ES-I3 (cell line): Measurements from ENCODE around the gene VAV3.

Experiments used
- H3K36me3 ChIP-seq: 2 replicates; pipeline ENCODE4 v1.6.1; 2013; ENCODE audit warnings: mild to moderate bottlenecking, low read length, control low read depth, moderate library complexity; ENCODE audit not compliant: insufficient read depth
- H3K4me1 ChIP-seq: 2 replicates; pipeline ENCODE4 v1.6.1; 2013; ENCODE audit warnings: mild to moderate bottlenecking, control low read depth, low read length; ENCODE audit not compliant: insufficient read depth
- H3K9ac ChIP-seq: 2 replicates; pipeline ENCODE4 v1.6.1; 2013; ENCODE audit warnings: low read depth, mild to moderate bottlenecking, low read length, moderate library complexity
- H3K9me3 ChIP-seq: 2 replicates; pipeline ENCODE4 v1.6.1; 2013; ENCODE audit warnings: mild to moderate bottlenecking, low read length, moderate library complexity; ENCODE audit not compliant: control insufficient read depth, insufficient read depth

VAV3 gene

DNA sequence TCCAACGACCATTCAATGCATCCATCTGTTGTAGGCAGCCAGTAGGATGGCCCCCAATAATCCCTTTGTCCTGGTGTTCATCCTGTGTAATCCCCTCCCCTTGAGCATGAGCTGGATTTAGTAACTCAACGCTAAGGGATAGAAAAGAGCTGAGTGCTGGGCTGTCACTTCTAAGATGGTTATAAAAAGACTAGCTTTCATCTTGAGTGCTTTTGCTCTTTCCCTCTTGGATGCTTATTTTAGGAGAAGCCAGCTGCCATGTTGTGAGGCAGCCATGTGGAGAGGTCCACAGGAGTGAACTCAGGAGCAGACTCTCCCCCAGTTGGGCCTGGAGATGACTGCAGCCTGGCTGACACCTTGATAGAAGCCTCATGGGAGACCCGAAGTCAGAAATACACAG lies 401.5 kb downstream of the VAV3 start:
- H3K4me1 ChIP-seq: no peaks in the 10 kb centered on the region
- H3K36me3 ChIP-seq: no peaks in the 10 kb centered on the region
- H3K9ac ChIP-seq: no peak overlapping the region
- no peaks in the 10 kb centered on the region for H3K9me3 ChIP-seq

DNA sequence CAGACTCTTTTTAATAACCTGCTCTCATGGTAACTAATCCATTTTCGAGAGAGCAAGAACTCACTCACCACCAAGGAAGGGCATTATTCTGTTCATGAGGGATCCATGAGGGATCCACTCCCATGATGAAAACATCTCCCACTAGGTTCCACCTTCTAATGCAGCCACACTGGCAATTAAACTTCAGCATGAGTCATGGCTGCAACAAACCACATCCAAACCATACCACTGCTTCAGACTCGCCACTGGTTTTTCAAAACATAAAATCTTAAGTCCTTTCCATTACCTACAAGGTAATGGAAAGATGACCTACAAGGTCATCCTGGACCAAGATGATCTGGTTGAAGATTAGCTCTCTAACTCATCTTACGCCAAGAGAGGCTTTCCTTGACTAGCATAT lies 405.1 kb downstream of the VAV3 start:
- H3K9ac ChIP-seq: no peak overlapping the region
- no peaks in the 10 kb centered on the region for H3K9me3 ChIP-seq
- no peaks in the 10 kb centered on the region for H3K4me1 ChIP-seq
- H3K36me3 ChIP-seq: no peaks in the 10 kb centered on the region

DNA sequence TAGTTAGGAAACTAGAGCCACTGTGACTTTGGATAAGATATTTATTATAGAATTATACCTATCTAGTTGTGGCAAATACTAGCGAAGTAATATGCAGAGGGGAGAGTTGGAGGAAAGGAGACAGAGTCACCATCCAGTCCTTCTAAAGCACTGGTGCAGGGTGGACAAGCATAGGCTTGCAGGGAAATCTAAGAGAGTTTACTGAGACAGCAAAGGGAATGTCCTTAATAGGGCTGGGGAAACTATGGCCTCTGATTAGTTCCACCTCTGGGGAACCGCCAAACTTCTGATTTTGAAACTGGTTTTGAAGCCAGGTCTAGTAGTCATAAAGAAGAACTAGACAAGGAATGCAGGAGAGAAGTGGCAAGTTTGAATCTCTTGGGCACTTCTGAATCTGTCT lies 407.9 kb downstream of the VAV3 start:
- no peak overlapping the region for H3K9ac ChIP-seq
- no peaks in the 10 kb centered on the region for H3K9me3 ChIP-seq
- H3K36me3 ChIP-seq: no peaks in the 10 kb centered on the region
- no peaks in the 10 kb centered on the region for H3K4me1 ChIP-seq

DNA sequence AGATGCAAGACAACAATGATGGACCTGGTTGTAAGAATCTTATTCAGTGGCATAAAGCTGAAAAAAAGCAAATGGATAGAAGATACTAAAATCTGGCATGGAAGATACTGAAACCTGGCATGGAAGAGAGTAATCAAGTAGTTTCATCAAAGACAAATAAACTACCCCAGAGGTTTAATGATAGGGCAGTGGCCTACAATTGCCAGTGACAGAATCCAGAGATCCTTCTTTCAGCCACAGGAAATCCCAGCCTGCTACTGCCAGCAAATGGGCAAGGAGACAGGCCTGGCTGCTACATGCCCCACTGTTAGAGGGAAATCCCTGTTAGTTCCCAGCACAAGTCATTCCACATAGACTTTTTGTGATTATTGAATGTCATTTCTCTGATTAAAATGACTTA lies 409.4 kb downstream of the VAV3 start:
- no peaks in the 10 kb centered on the region for H3K4me1 ChIP-seq
- H3K36me3 ChIP-seq: no peaks in the 10 kb centered on the region
- no peaks in the 10 kb centered on the region for H3K9me3 ChIP-seq
- no peak overlapping the region for H3K9ac ChIP-seq

DNA sequence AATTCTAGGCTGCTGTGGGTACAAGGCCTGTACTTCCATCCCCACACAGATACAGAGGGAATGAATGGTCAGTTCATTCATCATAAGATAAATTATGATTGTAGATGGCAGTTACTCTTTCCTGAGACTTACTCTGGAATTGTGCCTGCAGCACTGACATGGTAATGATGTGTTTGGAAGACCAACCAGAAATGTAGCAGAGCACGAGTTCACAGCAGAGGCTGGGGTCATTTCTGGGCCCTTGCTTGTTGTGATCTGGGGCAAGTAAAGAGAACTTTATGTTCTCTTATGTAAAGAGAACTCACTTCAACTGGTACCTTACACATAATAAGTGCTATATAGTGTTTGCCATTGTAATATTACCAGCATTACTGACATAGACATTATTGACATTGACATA lies 412.2 kb downstream of the VAV3 start:
- H3K9ac ChIP-seq: no peak overlapping the region
- H3K9me3 ChIP-seq: no peaks in the 10 kb centered on the region
- H3K4me1 ChIP-seq: no peaks in the 10 kb centered on the region
- H3K36me3 ChIP-seq: no peaks in the 10 kb centered on the region

DNA sequence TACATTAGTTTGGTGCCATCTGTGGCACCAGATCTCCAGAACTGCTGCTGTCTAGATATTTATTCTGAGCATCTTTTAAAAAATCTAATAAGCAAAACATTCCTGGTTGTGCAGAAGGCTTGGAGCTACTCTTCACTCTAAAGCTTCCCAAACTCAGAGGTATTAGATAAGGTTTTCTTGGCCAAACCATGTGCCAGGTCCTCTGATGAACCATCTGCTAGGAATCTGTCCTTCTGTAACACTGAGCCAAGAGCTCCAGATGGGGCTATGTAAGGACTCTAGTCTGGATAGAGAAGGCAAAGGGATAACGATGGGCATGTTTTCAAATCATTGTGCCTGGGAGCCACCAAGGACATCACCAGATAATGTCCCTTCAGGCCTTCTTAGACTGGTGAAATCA lies 413.5 kb downstream of the VAV3 start:
- no peaks in the 10 kb centered on the region for H3K36me3 ChIP-seq
- no peaks in the 10 kb centered on the region for H3K4me1 ChIP-seq
- no peaks in the 10 kb centered on the region for H3K9me3 ChIP-seq
- no peak overlapping the region for H3K9ac ChIP-seq

DNA sequence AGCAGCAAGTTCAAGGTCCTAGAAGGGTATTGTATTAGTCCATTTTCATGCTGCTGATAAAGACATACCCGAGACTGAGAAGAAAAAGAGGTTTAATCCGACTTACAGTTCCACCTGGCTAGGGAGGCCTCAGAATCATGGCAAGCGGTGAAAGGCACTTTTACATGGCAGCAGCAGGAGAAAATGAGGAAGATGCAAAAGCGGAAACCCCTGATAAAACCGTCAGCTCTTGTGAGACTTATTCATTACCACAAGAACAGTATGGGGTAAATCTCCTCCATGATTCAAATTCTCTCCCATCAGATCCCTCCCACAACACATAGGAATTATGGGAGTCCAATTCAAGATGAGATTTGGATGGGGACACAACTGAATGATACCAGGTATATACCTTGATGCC lies 414.6 kb downstream of the VAV3 start:
- no peaks in the 10 kb centered on the region for H3K4me1 ChIP-seq
- no peak overlapping the region for H3K9ac ChIP-seq
- H3K9me3 ChIP-seq: no peaks in the 10 kb centered on the region
- H3K36me3 ChIP-seq: no peaks in the 10 kb centered on the region

DNA sequence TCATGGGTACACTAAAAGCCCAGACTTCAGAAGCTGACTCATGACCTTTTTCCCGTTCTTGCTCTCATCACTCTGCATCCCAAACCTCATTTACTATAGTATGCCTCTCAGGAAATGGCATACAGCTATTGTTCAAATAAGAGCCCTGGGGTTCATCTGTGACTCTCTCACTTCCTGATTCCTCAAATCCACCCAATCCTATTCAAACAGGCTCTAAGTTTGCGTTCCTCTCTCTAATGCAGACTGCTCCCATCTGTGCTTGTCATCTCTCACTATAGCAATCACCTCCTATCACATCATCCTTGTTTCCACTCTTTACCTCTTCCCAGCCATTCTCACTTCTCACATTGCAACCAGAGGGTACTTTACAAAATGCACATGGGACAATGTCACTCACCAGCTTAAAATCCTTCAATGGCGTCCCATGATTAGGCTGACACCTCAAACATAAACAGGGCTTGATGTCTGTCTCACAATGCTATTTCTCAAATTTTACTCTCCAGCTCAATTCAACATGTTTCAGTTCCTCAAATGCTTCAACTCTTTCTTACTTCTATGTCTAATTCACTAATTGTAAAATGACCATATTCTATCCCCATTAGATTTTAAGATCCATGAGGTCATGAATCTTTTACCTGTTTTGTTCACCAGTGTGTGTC lies 415.7 kb downstream of the VAV3 start:
- no peaks in the 10 kb centered on the region for H3K36me3 ChIP-seq
- H3K9ac ChIP-seq: no peak overlapping the region
- H3K4me1 ChIP-seq: no peaks in the 10 kb centered on the region
- no peaks in the 10 kb centered on the region for H3K9me3 ChIP-seq

DNA sequence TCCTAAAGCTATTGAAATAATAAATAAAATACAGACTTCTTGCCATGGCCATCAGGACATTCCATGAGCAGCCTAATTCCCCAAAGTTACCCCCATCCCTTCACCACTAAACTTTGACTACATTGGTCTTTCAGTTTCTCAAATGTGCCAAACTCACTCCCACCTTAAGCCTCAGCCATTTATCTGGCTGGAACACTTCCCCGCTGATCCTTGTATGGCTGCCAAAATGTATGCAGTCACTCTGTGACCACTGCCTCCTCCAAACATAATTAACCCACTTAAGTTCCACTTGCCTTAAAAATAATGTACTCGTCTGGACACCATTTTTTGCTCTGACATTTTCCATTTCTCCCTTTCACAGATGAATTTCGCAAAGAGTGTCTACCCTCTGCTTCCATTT lies 416.7 kb downstream of the VAV3 start:
- no peaks in the 10 kb centered on the region for H3K9me3 ChIP-seq
- H3K9ac ChIP-seq: no peak overlapping the region
- H3K36me3 ChIP-seq: no peaks in the 10 kb centered on the region
- H3K4me1 ChIP-seq: no peaks in the 10 kb centered on the region

DNA sequence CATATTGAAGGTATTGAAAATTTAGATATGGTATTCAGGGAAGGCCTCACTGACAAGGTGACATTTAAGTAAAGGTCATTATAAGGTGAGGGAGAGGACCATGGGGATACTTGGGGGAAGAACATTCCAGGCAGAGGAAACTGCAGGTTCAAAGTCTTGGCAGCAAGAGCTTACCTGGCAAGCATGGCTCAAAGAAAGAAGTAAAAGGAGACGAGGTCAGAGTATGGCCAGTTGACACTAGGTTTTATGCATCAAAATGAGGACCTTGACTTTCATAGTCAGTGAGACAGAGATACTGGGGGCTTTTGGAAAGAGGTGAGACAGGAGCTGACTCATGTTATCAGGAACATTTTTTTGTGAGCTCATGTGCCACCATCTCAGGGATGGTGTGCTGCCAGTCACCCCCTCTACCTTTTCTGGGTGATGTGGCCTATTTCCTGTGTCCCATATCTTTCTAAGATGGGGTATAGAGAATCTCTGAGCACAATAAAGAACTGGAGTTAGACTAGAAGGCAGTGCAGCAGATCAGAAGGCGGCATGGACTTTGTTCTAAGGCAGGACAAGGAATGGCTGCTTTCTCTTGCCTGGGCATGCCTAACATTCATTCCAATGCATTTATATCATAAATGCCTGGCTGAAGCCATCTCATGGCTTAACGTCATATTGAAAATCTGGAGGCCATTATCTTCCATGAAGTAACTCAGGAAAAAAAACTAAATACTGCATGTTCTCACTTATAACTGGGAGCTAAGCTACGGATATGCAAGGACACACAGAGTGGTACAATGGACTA lies 417.4 kb downstream of the VAV3 start:
- Histone ChIP-seq H3K36me3 (no peaks in the 10 kb centered on the region), H3K9me3 (no peaks in the 10 kb centered on the region), H3K4me1 (no peaks in the 10 kb centered on the region), H3K9ac (no peak overlapping the region)

DNA sequence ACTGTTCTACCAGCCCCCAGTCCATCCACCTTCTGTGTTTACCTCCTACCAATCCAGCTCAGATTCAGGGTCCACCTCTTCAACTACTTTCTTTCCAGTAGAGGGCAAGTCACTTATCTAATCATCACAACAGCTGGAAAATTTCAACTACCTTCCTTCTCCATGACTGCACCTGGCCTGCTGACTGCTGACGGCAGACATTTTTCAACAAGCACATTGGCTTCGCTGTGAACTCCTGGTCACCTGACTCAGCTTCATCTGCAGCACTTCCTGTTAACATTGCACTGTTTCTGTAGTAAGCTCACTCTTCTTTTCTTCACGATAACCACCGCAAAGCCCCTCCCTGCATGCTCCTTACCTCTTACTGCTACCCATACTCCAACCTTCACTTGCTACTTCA lies 418.4 kb downstream of the VAV3 start:
- H3K36me3 ChIP-seq: no peaks in the 10 kb centered on the region
- no peaks in the 10 kb centered on the region for H3K9me3 ChIP-seq
- no peak overlapping the region for H3K9ac ChIP-seq
- no peaks in the 10 kb centered on the region for H3K4me1 ChIP-seq

DNA sequence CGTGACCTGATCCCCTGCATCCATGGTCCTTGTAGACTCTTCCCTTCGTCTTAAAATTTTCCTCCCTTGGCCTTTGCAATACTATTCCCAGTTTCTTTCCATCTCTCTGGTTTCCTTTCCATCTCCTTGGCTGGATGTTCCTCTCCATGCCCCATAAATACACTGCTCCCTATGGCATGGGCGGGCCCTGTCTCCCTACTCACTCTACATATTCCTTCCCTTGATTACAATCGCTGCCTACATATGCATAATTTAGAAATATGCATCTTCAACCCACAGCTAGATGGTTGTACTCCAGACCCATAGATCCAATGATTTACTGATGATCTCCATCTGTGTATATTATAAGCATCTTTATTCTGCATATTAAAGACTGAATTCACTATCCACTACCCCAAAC lies 419.1 kb downstream of the VAV3 start:
- no peak overlapping the region for H3K9ac ChIP-seq
- H3K9me3 ChIP-seq: no peaks in the 10 kb centered on the region
- H3K36me3 ChIP-seq: no peaks in the 10 kb centered on the region
- no peaks in the 10 kb centered on the region for H3K4me1 ChIP-seq

DNA sequence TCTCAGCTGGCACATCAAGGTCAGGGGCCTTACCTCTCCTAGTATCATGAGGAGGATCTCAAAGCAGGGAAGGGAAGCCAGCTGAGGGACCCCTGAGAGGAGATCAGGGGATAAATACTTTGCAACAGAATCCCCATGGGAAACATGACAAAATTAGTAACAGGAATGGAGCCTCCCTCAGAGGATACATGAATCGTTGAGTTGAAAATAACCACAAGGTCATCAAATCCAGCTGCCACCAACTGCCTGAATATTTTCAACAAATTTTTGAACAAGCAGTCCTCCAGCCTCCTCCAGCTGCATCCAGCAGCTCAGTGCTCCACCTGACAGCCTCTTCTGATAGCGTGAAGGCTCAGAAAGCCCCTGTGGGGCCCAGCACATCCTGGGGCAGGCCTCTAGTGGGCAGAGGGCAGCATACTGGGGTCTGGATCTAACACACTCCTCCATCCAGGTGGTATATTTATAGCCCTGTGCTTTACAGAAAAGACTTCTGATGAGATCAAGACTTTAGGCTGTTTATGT lies 419.9 kb downstream of the VAV3 start:
- H3K9me3 ChIP-seq: no peaks in the 10 kb centered on the region
- H3K36me3 ChIP-seq: no peaks in the 10 kb centered on the region
- no peak overlapping the region for H3K9ac ChIP-seq
- no peaks in the 10 kb centered on the region for H3K4me1 ChIP-seq

DNA sequence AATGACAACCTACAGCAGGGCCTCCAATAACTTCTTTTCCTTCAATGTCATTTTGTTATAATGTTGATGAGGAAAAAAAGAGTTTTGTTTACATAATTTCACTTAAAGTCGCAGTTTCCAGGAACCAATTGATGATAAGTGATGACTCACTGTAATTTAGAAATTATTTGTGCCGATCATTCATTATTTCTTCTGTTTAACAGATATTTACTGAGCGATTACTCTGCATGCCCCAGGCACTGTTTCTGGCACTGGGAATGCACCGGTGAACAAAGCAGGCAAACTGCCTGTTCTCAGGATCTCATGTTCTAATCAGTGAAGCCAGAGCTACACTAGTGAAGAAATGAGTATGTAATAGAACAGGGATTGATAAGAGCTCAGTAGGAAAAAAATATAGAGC lies 420.7 kb downstream of the VAV3 start:
- no peaks in the 10 kb centered on the region for H3K36me3 ChIP-seq
- H3K4me1 ChIP-seq: no peaks in the 10 kb centered on the region
- H3K9me3 ChIP-seq: no peaks in the 10 kb centered on the region
- H3K9ac ChIP-seq: no peak overlapping the region

DNA sequence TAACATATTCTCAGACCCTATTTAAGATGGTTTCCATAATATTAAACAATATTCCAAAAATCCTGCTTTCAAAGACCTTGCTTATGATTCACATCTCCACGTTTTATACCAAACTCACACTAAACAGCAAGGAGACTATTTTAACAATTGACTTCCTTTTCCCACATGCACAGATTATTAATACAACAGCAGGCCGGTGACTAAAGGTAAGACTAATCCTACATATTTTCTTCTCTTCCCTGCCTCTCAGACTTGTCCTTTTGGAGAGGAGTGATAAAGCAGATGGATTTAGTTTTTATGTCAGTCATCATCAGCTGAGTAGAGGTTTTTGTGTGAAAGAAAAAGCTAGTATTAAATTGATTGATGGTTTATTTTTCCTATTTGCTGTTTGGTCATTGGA lies 423.6 kb downstream of the VAV3 start:
- Histone ChIP-seq H3K36me3 (no peaks in the 10 kb centered on the region), H3K9me3 (no peaks in the 10 kb centered on the region), H3K4me1 (no peaks in the 10 kb centered on the region), H3K9ac (no peak overlapping the region)
